Hippocampal formation (tissue), 2 donors: ENCODE data around the gene ARL15.

Experiments
- DNase-seq, 2 donors: peaks; one replicate each; lab custom pipeline; 2025; lab: John Stamatoyannopoulos, UW

ARL15 gene

GRCh38 chr5:54315736-54316528 is 5.6 kb upstream of the ARL15 start:
- DNase-seq = no peak

GRCh38 chr5:54313311-54314270 is 3.2 kb upstream of the ARL15 start:
- no peak for DNase-seq

GRCh38 chr5:54312499-54312898 is 2.1 kb upstream of the ARL15 start:
- DNase-seq = no peak

- DNase-seq = peak in 1 of 2 donors; percentile 47
Measured at GRCh38 chr5:54311176-54311677, 854 bp upstream of the ARL15 start.

GRCh38 chr5:54309691-54310432 is 511 bp downstream of the ARL15 start:
- peak in 1 of 2 donors; percentile 32 for DNase-seq

- peak; percentile 19 to 22 for DNase-seq
Measured at GRCh38 chr5:54309276-54309675, 1.1 kb downstream of the ARL15 start.

GRCh38 chr5:54307583-54307982 is 2.8 kb downstream of the ARL15 start:
- DNase-seq = no peak

- DNase-seq = no peak
Measured at GRCh38 chr5:54306893-54307292, 3.5 kb downstream of the ARL15 start.

- no peak for DNase-seq
Measured at GRCh38 chr5:54305737-54306136, 4.6 kb downstream of the ARL15 start.

- no peak for DNase-seq
Measured at GRCh38 chr5:54304040-54304439, 6.3 kb downstream of the ARL15 start.

GRCh38 chr5:54302267-54302687 is 8.1 kb downstream of the ARL15 start:
- no peak for DNase-seq

- DNase-seq = no peak
Measured at GRCh38 chr5:54301849-54302248, 8.5 kb downstream of the ARL15 start.

- no peak for DNase-seq
Measured at GRCh38 chr5:54301220-54301619, 9.2 kb downstream of the ARL15 start.

- no peak for DNase-seq
Measured at GRCh38 chr5:54298947-54299346, 11.4 kb downstream of the ARL15 start.

- DNase-seq = no peak
Measured at GRCh38 chr5:54296386-54296785, 14.0 kb downstream of the ARL15 start.

- DNase-seq = no peak
Measured at GRCh38 chr5:54295651-54296276, 14.6 kb downstream of the ARL15 start.

GRCh38 chr5:54294097-54294667 is 16.2 kb downstream of the ARL15 start:
- DNase-seq = no peak

- DNase-seq = no peak
Measured at GRCh38 chr5:54292866-54293265, 17.5 kb downstream of the ARL15 start.

- no peak for DNase-seq
Measured at GRCh38 chr5:54291498-54291897, 18.9 kb downstream of the ARL15 start.

- DNase-seq = no peak
Measured at GRCh38 chr5:54289769-54290168, 20.6 kb downstream of the ARL15 start.
